Glomerular visceral epithelial cell (primary cell): Measurements from ENCODE around the gene HLA-DPB1.
"Not testable (repeated sequence)": the region's sequence is repeated elsewhere in the genome, so short reads cannot be mapped to it uniquely, and the experiment has no call there.

Experiments used
- DNase-seq: peaks from one replicate; pipeline ENCODE4 v3.0.0-alpha.2; 2016; ENCODE audit errors: extremely low spot score

Gene HLA-DPB1

DNA sequence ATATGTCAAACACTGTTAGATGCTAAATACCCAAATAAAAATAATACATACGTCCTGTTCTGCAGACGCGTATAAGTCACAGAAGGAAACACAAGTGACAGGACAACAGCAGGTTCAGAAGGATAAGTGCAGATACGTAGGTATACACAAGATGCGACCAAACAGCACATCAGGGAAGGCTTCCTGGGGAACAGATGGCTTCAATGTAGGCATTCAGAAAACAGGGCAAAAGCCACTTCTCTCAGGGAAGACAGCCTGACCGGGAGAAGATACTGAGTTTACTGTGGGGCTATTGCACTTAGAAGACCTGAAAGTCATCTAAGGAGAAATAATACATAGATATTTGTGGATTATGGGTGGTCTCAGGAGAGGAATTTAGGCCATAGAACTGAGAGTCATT is 4.2 kb upstream of the HLA-DPB1 start:
- no peak for DNase-seq

DNA sequence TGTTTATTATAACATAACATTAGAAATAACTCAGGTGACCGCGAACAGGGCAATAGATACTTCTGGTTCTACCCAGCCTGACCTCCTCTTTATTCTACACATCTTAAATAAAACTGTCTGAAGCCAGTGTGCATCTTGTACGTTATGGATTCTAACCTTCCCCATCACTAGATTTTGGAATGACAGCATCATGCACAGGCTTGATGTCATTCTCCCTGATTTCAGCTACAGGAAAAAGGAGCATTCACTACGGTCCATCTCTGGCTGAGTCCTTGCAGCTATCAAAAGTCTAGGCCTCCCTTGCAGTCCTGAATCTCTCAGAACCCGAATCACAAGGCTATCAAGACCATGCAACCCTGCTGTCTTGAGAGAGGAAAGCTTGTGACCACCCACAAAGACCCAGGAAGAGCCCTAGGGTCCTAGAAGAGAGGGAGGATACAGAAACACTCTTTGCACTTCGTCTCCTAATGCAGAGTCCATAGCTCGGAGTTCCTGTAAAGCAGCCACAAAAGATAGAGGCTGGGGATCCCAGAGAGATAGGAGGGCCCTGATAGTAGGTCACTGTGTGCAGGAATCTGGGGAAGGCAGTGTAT is 3.2 kb upstream of the HLA-DPB1 start:
- DNase-seq: no peak

DNA sequence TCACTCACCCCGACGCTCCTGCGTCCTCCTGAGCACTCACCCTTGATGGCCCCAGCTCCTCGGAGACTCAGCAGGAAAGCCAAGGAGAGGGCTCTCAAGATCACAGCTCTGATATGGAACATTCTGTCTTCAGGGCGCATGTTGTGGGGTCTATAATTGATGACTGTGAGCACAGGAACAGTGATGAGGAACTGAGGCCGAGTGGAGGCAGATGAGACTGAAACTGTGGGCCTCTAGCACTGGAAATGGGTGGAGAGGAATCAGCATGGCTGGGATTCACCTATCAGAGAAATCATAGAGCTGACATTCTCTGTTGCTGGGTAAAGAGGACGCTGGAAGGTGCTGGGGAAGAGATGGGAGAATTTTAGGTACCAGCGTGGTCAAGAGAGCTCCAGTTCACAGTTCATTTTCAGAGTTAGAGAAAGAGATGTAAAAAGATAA is 2.3 kb upstream of the HLA-DPB1 start, which contains the start of gene HLA-DPA1:
TSS of gene HLA-DPA1 (minus strand) at position 219 of the 441 bp plus-strand sequence.
- peak; percentile 18 for DNase-seq

DNA sequence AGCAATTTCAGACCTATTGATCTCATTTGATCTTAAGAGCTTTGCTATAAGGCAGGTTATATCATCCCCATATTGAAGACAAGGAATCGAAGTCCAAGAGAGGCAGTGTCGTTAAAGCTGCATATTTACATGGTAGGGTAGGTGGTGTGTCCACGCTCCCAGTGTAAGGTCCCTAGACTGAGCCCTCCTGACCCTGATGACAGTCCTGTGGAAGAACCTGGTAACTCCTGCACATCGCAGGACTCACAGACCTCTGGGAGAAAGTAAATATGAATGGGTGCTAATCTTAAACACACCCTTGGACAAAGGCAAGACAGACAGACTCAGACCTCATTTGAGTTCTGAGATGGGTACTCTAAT is 602 bp upstream of the HLA-DPB1 start:
- no peak for DNase-seq

DNA sequence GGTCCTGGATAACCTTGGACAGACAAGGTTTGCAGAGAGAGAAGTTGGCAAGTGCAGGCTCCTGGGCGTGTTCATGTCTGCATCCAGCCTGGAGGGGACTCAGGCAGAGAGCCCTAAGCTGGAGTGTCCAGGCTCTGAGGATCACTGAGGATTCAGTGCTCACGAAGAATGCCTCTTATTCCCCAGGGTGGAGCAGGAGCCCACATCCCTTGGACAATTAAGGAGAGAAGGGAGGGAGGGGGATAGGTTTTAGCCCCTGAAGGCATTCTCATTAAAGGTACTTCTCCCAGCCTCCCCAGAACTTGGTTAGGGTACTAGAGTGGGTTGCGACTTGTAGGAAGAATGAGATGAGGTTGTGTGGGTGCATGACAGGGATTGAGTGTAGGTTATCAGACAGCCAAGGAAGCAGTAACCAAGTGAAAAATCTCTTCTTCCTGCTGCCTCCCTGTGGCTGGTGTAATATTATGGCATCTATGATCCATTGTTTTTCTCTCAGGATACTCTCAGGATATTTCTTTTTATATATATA is 680 bp downstream of the HLA-DPB1 start:
- no peak for DNase-seq

DNA sequence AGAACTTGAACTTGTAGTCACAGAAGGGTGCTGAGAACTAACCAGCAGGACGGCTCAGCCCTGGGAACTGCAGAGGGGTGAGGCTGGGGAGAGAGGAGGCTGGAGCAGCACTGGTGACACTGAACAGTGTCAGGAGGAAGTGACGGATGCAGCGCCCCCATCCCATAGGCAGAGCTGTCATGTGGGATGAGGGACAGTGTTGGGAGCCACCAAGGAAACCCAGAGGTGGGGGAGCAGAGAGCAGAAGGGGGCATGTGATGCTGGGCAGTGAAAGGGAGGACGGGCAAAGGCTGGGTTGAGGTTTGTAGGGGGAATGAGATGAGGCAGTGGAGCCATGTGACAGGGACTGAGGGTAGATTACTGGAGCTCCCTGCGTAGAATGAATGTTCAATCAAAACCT is 2.1 kb downstream of the HLA-DPB1 start:
- DNase-seq: no peak

DNA sequence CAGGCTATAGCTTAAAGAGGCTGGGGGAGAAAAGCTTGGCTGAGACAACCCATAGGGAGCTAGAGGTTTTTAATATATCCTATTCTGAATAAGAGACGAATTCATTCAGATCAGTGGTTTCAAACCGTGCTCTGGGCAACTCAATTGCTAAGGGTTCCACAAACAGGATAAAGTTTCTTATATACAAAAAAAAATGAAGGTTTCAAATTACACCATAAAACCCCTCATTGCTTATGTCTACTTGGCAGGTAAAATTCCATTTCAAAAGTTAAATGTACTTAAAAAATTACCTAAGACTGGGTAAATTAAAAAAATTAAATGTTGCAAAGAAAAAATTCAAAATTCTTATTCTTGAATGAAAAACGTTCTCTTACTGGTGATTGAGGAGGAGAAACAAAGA is 2.7 kb downstream of the HLA-DPB1 start:
- DNase-seq: no peak

DNA sequence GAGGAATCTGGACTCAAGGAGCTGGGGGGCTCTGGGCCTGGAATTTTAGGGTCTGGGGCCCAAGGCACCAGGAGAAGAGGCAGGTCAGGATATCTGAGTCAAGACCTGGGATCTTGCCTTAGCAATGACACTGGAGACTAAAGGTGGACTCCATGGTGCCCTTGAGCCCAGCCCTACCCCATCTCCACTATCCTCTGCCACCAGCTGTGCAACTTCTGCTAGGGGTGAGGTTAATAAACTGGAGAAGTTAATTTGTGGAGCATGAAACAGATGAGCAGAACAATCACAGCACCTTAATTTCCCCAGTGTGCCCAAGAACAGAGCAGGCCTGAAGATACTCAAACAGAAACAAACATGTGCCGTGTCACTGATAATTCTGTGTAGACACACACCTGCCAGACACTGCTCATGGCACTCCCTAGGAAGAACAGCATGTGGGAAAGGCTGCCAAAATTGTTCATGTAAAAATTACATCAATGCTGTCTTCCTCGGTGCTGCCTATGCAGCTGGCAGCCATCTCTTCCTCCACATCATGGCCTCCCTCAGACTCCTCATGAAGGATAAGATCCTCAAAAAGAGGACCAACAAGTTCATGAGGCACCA is 3.2 kb downstream of the HLA-DPB1 start:
- DNase-seq: no peak

DNA sequence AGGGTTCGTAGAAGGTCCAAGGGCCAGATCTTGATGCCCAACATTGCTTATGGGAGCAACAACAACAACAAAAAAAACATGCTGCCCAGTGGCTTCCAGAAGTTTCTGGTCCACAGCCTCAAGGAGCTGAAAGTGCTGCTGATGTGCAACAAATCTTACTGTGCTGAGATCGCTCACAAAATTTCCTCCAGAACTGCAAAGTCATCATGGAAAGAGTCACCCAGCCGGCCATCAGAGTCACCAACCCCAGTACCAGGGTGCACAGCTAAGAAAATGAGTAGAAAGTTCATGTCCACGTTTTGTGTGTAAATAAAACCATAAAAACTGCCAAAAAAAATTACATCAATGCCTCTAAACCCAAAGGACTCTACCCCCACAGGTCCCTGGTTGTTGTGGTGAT is 3.8 kb downstream of the HLA-DPB1 start:
- no peak for DNase-seq

DNA sequence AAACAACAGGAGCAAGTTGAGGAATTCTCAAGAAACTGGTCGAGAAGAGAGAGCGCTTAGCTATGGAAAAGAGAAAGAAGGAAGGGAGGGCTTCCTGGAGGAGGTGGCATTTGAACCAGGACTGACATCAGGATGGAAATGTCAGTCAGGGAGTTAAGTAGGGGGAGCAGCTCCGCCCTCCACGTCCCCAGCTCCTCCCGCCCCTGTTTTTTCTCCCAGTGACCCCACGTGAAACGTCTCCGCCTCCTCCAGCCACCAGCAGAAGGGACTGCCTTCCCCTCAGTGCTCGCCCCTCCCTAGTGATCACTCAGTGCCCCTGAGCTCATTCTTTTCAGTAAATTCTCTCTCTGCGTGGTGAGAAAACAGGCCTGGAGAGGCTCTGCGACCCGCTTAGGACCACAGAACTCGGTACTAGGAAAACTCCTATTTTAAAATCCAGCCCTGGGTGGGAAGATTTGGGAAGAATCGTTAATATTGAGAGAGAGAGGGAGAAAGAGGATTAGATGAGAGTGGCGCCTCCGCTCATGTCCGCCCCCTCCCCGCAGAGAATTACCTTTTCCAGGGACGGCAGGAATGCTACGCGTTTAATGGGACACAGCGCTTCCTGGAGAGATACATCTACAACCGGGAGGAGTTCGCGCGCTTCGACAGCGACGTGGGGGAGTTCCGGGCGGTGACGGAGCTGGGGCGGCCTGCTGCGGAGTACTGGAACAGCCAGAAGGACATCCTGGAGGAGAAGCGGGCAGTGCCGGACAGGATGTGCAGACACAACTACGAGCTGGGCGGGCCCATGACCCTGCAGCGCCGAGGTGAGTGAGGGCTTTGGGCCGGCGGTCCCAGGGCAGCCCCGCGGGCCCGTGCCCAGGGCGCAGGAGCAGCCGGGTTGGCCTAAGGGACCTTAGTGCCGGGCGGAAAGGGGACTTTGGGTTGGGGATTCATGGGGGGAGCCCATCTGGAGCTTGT is 4.6 kb downstream of the HLA-DPB1 start:
- DNase-seq: peak; percentile 86

DNA sequence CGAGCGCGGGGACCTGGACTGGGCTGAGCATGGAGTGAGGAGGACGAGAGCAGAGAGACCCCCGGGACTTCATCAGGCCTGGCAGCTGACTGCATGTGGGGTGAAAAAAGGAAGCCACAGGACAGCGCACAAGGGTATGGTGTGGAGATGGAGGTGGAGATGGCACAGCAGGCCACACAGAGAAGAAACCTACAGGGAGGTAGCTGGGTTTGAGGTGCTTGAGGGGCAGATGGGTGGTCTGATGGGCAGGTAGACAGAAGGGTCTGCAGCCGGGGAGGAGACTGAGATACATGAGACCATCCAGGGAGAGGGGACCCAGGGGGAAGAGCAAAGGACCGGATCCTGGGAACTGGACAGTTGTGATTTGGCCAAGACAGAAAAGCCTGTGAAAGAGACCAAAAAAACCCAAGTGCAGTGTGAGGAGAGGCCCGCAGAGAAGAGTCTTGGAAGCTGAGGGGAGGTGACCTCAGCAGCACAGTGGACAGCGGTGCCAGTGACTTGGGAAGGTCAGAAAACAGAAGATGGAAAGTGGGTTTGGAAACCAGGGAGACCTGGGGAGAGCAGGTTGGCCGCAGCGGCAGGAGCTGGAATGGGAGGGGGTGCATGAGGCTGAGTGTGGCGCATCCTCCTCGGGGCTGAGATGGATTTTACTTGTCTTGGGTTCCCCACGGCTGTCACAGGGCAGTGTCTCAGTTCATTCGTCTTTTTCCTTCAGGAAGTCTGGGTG is 5.5 kb downstream of the HLA-DPB1 start:
- DNase-seq: no peak

DNA sequence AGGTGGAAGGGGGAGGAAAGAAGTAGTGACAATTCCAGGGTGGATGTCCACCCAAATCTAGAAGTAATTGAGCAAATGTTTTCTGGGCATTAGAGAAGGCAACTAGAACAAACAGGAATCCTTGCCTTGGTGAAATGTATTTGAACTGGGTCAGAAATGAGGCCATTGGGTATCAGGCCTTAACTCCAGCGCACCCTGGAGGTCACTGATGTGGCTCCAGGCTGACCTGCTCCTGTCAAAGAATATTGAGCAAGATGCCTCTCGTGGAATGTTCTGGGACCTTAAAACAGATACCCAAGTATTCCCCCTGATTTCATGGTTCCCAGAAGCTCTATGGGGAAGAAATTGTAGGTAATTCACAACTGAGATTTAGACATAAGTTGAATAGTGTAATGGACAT is 6.9 kb downstream of the HLA-DPB1 start:
- no peak for DNase-seq

DNA sequence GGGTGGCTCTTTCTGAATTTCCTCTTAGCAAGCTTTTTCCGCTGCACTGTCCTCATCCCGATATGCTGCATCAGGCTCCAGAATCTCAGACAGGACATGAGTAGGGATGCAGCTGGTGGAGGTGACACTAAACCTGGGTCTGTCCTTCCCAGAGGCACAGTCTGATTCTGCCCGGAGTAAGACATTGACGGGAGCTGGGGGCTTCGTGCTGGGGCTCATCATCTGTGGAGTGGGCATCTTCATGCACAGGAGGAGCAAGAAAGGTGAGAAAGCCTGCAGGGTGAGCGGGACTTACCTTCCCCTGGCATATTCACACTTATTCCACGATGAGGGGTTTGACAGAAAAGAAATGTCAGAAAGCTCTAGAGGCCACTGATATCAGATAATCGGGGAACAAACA is 9.8 kb downstream of the HLA-DPB1 start:
- no peak for DNase-seq

DNA sequence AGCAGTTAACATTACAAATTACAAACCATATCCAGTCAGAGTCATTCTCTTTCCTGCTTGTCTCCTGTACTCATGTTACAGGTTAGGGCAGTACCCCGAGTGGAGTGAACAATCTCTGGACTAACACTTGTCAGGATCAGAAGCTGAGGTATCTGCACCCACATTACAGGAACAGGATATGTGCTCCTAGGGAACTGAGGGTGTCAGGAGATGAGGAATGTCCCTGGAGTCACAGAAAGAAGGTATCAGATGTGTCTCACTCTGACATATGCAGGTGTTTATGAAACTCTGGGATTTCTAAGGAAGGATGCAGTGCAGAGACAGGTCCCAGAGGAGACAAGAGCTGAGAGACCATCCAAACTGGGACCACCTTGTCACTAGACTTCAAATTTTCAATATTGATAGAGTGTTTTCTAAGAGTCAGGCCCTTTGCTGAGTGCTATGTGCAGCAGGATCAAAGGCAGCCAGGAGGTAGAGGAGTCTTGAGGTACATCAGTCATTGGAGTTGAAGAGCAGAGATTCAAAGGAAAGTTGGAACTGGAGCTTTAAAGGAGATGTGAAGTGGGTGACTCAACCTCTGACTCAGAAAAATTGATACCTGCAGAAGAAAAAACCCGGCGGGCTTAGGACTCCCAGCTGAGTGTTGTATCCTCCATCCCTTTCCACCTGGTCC is 12.6 kb downstream of the HLA-DPB1 start:
- DNase-seq: peak; percentile 11

DNA sequence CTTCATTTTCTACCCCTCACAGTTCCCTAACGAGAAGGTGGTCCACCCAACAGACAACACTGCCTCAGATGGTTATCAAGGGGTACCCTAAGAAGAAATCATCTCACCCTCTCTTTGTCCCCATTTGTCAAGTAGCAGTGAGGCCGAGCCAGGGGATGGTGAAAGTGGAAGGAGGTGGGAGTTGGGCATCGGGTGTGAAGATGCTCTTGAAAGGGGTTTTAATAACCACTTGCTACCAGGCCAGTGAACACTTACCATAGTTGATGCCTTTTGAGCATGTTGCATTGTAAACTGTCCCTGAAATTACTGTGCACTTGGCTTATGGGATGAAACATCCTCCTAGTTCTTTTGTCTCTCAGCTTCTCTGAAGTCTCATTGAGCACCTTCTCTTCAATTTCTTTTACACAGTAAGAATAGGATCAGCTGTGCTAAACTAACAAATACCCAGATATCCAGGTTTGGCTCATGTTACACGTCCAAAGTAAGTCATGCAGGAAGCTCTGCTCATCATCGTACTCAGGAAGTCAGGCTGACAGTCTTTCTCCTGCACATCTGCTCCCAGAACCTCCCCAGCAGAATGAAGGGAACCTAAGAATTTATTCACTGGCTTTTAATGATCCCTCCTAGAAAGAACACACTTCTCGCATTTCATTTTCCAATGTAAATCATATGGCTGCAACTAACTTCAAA is 13.3 kb downstream of the HLA-DPB1 start:
- peak; percentile 13 for DNase-seq

DNA sequence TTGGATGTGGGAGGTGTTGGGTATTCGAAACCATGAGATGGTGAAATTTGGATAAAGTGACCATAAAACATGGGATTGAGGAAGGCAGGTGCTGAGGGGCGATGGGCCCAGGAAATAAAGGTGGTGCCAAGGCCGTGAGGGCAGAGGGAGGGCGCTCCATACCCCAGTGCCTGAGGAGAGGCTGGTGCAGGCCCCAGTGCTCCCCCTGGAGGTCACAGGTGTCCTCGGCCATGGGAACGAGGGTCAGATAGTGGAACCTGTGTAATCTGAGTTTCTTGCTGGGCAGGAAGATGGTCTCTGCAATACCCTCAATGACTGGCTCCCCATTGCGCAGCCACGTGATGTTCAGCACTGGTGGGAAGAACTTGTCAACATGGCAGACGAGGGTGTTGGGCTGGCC is 16.2 kb downstream of the HLA-DPB1 start:
- no peak for DNase-seq

DNA sequence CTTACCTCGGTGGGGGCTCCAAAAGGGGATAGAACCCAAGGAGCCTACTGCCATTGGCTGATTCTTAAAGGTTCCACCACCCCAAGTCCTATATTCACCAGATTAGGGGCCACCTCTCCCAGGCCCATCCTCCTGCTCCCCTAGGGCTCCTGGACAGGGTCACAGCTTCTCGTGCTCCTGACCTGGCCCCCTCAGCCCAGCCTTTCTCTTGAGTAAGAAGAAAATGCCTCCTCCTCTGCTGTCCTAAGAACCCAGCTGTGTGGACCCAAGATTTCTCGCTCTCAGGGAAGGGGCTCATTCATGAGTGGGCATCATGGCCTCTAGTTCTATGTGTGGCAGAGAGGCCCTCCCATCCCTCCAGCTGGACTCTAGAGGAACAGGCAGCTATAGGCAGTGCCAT is 16.6 kb downstream of the HLA-DPB1 start:
- DNase-seq: no peak

DNA sequence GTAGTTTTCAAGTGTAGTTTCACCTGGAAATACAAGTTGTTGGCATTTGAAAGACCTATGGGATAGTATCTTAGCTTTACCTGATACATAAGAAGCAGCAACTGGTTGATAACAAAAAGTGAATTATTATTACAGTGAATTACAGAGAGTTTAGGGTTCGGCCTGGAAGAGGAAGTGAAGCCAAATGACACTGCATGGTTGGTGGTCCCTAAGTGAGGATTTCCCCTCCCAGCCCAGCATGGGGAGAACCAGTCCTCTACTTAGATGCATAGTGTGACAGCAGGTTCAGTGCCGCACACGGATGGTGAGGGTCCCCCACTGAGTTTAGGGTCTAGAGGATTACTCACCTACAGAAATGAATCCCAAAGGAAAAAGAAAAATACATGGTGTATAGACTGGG is 18.1 kb downstream of the HLA-DPB1 start:
- DNase-seq: no peak

DNA sequence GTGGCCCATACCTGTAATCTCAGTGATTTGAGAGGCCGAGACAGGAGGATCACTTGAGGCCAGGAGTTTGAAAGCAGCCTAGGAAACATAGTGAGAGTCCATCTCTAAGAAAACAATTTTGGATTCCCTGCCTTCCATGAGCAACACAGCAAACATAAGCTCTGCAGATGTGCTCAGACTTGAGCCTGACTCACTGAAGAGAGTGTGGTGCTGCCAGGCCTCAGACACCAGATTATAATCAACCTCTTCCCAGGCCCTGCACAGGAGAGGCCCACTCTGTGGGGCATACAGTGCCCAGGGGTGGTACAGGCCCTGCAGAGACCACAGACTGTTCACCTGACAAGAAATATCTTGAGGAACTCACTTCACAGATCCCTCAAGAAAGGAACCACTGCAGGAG is 19.9 kb downstream of the HLA-DPB1 start:
- DNase-seq: no peak

DNA sequence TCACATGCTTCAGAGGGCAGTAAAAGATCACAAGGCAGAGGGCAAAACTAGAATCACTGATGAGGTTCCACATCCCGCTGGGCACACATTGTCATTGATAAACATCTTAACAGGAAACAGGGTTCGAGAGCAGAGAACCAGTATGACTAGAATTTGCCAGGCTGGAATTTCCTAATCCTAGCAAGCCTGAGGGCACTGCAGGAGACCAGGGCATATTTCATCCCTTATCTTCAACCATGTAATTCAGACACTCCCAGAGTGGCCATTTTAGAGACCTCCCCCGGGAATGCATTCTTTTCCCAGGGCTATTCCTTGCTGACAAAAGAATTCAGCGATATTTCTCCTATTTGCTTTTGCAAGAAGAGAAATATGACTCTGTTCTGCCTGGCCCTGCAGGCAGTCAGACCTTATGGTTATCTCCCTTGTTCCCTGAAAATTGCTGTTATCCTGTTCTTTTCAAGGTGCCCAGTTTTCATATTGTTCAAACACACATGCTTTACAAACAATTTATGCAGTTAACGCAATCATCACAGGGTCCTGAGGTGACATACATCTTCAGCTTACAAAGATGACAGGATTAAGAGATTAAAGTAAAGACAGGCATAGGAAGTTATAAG is 25.4 kb downstream of the HLA-DPB1 start:
- not testable (repeated sequence) for DNase-seq
